Measurements from ENCODE around the gene EPHB6.
A peak's percentile ranks its signal among the peaks of the same experiment; 100 is the strongest.

Gene EPHB6

GRCh38 chr7:142855114-142855743, 353 bp downstream of the EPHB6 start:
- POLR2A ChIA-PET, result interaction anchor here (1.0 to 1.2 kb wide), 2 partner anchors 30 to 145 kb away, joined by 3 read pairs; partner anchors contain the start of gene TRPV6
- H3K4me3 ChIP-seq (ENCODE audit: low read depth, low read length), result peak overlapping the region; percentile 51
- CTCF ChIA-PET, result interaction anchor here (0.8 to 3.6 kb wide), 9 partner anchors 9 to 360 kb away, joined by 3 to 18 read pairs (median 7); no protein-coding TSS in a partner anchor

DNA sequence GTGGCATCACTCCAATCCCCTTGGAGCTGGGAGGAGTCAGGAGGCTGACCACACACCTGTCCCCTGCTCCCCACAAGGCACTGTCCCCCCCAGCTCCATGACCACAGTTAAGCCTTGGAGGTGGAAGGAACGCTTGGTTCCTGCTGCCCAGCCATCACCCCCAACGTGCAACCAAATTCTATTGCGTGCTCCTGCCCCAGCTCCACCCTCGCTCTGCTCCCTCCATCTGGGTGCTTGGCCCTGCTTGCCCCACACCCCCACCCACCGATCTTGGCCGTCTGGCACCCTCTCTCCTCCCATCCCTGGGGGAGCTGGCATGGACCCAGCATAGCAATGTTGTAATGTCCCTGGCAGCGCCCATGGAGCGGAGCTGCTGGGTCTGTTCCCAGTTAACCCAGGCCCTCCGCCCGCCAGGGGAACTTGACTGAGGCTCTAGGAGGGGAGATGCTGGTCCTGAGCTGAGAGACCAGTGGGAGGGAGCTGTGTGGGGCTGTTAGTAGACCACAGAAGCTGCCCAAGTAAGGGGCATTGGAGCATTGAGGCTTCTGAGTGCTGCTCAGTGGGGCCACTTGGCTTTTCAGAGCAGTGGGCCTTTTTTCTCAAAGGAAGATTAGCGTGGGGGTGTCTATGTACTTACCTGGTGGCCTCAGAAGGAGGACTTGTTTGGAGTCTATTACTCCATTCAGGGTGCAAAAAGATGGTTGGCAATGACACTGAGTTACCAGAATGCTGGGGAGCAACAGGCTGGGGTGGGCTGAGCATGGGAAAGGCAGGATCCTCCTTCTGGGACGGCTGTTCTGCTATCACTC, 1.1 kb downstream of the EPHB6 start:
- Histone ChIP-seq H3K4me1 (ENCODE audit: control insufficient read depth, insufficient read depth, low read length) (no peaks in the 10 kb centered on the region), H3K4me3 (ENCODE audit: low read depth, low read length) (no peak overlapping the region), H3K36me3 (ENCODE audit: control insufficient read depth in 2 of 2, insufficient read depth in 1 of 2, low read length in 2 of 2) (no peaks in the 10 kb centered on the region), H3K9me3 (ENCODE audit: control insufficient read depth, insufficient read depth, low read depth, low read length) (no peaks in the 10 kb centered on the region), H3K27ac (ENCODE audit: extremely low read depth, low read depth, low read length) (no peak overlapping the region)
- POLR2A ChIA-PET, result interaction anchor here (1.2 kb wide), 1 partner anchor 30 kb away, joined by 3 read pairs; the partner anchor contains the start of gene TRPV6
- TF ChIP-seq GLIS2 (tag by site-specific recombination; IDR thresholded peaks at IDR 0.05) (0 out of 2 replicates have a peak, but pooled peaks have one; percentile 12), CTCF (tag by site-specific recombination; IDR thresholded peaks at IDR 0.05) (no peak)
- CTCF ChIA-PET, result interaction anchor here (1.0 to 3.6 kb wide), 5 partner anchors 9 to 359 kb away, joined by 3 to 18 read pairs (median 7); no protein-coding TSS in a partner anchor

More at GRCh38 chr7:142855114-142855743, 353 bp downstream of the EPHB6 start:
- Histone ChIP-seq H3K9me3 (ENCODE audit: control insufficient read depth, insufficient read depth, low read depth, low read length) (no peaks in the 10 kb centered on the region), H3K4me1 (ENCODE audit: control insufficient read depth, insufficient read depth, low read length) (no peaks in the 10 kb centered on the region), H3K27ac (ENCODE audit: extremely low read depth, low read depth, low read length) (no peak overlapping the region), H3K36me3 (ENCODE audit: control insufficient read depth in 2 of 2, insufficient read depth in 1 of 2, low read length in 2 of 2) (no peaks in the 10 kb centered on the region)
- TF ChIP-seq ZXDB (tag by site-specific recombination; IDR thresholded peaks at IDR 0.05) (0 out of 2 replicates have a peak, but pooled peaks have one; percentile 22), CTCF (tag by site-specific recombination; IDR thresholded peaks at IDR 0.05) (peak; percentile 23; the same call in 1 of the 2 replicates), ZNF24 (tag by site-specific recombination; IDR thresholded peaks at IDR 0.05) (no peak), ZBTB20 (tag by site-specific recombination; IDR thresholded peaks at IDR 0.05) (peak; percentile 95), KLF8 (tag by site-specific recombination; IDR thresholded peaks at IDR 0.05) (0 out of 2 replicates have a peak, but pooled peaks have one; percentile 1), EGR2 (tag by site-specific recombination; IDR thresholded peaks at IDR 0.05; ENCODE audit: low read depth) (no peak), GLIS1 (tag by site-specific recombination; IDR thresholded peaks at IDR 0.05) (peak; percentile 34), ZBTB48 (tag by site-specific recombination; IDR thresholded peaks at IDR 0.05) (peak; percentile 48; the same call in 1 of the 2 replicates), ZNF335 (tag by site-specific recombination; conservative IDR thresholded peaks at IDR 0.05) (peak; percentile 57)
- TF ChIP-seq, protein P1, sequence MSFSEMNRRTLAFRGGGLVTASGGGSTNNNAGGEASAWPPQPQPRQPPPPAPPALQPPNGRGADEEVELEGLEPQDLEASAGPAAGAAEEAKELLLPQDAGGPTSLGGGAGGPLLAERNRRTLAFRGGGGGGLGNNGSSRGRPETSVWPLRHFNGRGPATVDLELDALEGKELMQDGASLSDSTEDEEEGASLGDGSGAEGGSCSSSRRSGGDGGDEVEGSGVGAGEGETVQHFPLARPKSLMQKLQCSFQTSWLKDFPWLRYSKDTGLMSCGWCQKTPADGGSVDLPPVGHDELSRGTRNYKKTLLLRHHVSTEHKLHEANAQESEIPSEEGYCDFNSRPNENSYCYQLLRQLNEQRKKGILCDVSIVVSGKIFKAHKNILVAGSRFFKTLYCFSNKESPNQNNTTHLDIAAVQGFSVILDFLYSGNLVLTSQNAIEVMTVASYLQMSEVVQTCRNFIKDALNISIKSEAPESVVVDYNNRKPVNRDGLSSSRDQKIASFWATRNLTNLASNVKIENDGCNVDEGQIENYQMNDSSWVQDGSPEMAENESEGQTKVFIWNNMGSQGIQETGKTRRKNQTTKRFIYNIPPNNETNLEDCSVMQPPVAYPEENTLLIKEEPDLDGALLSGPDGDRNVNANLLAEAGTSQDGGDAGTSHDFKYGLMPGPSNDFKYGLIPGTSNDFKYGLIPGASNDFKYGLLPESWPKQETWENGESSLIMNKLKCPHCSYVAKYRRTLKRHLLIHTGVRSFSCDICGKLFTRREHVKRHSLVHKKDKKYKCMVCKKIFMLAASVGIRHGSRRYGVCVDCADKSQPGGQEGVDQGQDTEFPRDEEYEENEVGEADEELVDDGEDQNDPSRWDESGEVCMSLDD (tag by site-specific recombination; IDR thresholded peaks at IDR 0.05), result peak; percentile 36; the same call in 1 of the 2 replicates
- TF ChIP-seq, protein P2, sequence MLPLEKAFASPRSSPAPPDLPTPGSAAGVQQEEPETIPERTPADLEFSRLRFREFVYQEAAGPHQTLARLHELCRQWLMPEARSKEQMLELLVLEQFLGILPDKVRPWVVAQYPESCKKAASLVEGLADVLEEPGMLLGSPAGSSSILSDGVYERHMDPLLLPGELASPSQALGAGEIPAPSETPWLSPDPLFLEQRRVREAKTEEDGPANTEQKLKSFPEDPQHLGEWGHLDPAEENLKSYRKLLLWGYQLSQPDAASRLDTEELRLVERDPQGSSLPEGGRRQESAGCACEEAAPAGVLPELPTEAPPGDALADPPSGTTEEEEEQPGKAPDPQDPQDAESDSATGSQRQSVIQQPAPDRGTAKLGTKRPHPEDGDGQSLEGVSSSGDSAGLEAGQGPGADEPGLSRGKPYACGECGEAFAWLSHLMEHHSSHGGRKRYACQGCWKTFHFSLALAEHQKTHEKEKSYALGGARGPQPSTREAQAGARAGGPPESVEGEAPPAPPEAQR (tag by site-specific recombination; IDR thresholded peaks at IDR 0.05), result no peak
